HG03108 (cell line): Measurements from ENCODE around the gene DEFB125.
"Not testable (repeated sequence)": the region's sequence is repeated elsewhere in the genome, so short reads cannot be mapped to it uniquely, and the experiment has no call there.

Experiments
- ATAC-seq: cut with Tn5 transposase; IDR thresholded peaks from one replicate; pipeline ENCODE4 v1.9.1; 2021; ENCODE audit warnings: moderate library complexity; ENCODE audit not compliant: unreplicated experiment

The DEFB125 gene, protein sequence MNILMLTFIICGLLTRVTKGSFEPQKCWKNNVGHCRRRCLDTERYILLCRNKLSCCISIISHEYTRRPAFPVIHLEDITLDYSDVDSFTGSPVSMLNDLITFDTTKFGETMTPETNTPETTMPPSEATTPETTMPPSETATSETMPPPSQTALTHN

DNA sequence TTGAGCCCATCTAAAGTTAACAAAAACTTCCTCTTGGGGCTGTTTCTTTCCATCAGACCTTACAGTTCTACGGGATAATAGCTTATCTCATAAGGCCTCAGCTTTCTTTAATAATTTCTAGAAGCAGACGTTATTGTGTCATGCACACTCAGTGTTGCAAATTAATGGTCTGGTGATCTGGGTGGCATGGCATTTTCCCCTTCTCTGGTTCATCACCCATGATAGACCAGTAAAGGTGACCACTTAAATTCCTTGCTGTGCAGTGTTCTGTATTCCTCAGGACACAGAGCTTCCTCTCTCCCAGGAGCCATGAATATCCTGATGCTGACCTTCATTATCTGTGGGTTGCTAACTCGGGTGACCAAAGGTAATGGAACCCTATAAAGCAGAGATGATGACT, at the start of gene DEFB125:
DEFB125 (plus strand) TSS at position 272 of the 400 bp plus-strand sequence; CDS start at position 310, 38 bp downstream.
- ATAC-seq, result no peak

DNA sequence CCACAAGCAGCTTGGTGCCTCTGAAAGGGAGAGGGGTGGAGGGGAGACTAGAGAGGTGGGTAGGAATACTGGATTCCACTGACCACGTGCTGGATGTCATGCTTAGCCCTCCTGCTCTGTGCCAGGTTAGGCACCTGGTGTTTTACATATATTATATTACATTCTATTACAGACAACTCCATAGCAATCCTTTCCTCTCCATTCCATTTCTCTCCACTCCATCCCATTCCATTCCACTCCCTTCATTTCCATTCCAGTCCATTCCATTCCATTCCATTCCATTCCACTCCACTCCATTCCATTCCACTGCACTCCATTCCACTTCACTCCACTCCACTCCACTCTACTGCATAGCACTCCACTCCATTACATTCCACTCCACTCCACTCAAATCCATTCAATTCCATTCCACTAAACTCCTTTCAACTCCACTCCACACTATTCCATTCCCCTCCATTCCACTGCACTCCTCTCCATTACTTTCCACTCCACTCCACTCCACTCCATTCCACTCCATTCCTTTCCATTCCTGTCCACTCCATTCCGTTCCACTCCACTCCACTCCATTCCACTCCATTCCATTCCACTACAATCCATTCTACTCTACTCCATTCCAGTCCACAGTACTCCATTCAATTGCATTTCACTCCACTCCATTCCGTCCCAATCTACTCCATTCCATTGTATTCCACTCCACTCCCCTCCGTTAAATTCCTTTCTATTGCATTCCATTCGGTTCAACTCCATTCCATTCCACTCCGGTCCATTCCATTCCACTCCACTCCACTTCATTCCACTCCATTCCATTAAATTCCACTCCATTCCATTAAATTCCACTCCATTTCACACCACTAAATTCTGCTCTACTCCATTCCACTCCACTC, 27.2 kb upstream of the DEFB125 start:
- ATAC-seq, result no peak

DNA sequence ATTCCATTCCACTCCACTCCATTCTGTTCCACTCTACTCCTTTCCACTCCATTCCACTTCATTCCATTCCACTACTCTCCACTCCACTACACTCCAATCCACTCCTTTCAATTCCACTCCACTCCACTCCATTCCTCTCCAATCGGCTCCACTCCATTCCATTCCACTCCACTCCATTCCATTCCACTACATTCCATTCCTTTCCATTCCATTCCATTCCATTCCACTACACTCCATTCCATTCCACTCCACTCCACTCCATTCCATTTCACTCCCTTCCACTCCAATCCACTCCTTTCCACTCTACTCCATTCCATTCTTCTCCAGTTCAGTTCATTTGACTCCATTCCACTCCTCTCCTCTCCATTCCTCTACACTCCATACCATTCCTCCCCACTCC, 26.2 kb upstream of the DEFB125 start:
- ATAC-seq, result no peak

DNA sequence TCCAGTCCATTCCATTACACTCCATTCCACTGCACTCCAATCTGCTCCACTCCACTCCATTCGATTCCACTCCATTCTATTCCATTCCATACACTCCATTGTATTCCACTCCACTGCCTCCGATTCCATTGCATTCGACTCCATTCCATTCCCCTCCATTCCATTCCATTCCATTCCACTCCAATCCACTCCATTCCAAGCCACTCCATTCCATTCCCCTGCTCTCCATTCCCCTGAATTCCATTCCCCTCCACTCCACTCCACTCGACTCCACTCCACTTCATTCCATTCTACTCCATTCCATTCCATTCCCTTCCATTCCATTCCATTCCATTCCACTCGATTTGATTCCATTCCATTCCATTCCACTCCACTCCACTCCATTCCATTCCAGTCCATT, 25.7 kb upstream of the DEFB125 start:
- ATAC-seq, result no peak

DNA sequence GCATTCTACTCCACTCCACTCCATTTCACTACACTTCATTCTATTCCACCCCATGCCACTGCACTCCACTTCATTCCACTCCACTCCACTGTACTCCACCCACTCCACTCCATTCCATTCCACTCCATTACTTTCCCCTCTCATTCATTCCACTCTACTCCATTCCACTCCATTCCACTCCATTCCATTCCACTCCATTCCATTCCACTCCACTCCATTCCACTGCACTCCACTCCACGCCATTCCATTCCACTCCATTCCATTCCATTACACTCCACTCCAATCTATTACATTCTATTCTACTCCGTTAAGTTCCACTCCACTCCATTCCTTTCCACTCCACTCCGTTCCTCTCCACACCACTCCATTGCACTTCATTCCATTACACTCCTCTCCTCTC, 25.0 kb upstream of the DEFB125 start:
- ATAC-seq, result no peak

DNA sequence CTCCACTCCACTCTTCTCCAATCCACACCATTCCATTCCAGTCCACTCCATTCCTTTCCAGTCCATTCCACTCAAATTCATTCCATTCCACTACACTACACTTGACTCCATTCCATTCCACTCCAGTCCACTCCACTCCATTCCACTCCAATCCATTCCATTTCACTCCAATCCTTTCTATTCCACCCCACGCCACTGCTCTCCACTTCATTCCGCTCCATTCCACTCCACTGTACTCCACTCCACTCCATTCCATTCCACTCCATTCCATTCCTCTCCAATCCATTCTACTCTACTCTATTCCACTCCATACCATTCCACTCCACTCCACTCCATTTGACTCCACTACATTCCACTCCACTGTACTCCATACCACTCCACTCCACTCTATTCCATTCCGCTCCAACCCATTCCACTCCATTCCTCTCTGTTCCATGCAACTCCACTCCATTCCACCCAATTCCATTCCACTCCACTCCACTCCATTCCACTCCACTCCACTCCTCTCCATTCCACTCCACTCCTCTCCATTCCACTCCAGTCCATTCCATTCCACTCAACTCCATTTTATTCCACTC, 23.4 kb upstream of the DEFB125 start:
- ATAC-seq, result no peak

DNA sequence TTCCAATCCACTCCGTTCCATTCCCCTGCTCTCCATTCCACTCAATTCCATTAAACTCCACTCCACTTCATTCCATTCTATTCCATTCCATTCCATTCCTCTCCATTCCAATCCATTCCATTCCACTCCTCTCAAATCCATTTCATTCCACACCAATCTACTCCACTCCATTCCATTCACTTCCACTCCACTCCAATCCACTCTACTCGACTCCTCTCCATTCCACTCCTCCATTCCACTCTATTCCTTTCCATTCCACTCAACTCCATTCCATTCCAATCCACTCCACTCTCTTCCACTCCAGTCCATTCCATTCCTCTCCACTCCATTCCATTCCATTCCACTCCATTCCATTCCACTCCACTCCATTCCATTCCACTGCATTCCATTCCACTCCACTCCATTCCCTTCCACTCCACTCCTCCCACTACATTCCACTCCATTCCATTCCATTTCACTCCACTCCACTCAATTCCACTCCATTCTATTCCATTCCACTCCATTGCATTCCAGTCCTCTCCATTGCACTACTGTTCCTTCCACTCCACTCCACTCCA, 22.6 kb upstream of the DEFB125 start:
- ATAC-seq, result no peak

DNA sequence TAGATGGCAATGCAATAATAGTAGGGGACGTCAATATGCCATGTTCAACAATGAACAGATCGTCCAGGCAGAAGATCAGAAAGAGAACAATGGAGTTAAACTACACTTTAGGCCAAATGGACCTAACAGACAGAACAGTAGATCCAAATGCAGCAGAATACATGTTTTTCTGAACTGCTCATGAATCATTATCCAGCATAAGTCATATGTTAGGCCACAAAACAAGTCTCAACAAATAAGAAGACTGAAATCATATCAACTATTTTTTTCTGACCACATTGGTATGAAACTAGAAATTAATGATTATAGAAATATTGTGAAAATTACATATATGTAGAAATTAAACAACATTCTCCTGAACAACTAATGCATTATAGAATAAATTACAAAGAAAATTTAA, 10.2 kb upstream of the DEFB125 start:
- no peak for ATAC-seq

DNA sequence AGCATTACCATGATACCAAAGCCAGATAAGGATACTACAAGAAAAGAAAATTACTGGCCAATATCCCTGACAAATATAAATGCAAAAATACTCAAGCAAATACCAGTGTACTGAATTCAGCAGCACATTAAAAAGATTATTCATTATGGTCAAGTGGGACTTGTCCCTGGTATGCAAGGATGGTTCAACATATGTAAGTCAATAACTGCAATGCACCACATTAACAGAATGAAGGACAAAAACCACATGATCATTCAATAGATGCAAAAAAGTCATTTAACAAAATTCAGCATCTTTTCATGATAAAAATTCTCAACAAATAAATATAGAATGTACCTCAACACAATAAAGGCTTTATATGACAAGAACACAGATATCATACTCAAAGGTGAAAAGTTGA, 9.1 kb upstream of the DEFB125 start:
- no peak for ATAC-seq

DNA sequence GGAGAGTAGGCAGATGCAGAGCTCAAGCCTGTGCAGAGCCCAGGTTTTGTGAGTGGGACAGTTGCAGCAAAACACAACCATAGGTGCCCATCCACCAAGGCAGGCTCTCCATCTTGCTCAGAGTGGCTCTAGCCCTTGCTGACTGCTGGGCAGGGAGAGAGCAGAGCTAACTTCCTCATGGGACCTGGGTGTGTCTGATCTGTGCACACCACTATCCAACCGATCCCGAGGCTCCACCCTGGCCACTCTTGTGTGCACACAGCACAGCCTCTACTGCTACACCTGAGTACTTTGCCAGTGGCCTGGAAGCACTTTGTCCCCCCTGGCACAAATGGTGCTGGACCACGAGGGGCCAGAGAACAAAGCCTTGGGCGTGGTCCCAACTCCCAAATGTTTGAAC, 7.9 kb upstream of the DEFB125 start:
- ATAC-seq, result no peak

DNA sequence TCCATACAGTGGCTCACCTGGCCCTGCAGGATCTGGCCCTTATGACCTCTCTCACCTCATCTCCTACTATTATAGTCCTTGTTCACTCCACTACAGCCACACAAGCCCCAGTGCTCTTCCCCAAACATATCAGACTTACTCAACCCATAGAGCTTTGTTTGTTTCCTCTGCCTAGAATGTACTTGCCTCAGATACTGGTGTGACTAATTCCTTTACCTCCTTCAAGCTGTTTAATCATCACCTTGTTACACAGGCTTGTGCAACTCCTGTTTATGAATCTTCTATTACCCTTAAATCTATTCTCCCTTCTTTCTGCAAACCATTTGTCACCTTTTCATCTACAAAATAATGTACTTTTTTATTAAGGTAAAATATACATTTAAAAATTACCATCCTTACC, 3.2 kb downstream of the DEFB125 start:
- ATAC-seq, result no peak

DNA sequence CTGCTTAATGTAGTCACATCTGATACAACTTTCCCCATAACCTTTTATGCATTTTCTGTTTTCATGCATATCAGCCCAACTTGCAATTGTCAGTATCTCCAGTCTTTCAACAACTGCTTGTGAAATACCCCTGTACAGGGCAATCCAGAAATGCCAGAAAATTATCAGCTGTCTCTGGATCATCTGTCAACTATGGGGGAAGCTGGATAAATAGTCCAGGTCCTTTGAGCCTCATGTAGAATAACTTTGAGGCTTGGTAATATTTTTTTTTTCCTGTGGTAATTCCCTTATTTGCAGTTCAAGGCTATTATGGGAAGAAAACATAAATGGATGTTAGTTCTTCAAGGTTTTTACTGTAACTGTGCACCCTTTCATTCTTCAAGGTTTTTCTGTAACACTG, 6.2 kb downstream of the DEFB125 start:
- ATAC-seq, result no peak

DNA sequence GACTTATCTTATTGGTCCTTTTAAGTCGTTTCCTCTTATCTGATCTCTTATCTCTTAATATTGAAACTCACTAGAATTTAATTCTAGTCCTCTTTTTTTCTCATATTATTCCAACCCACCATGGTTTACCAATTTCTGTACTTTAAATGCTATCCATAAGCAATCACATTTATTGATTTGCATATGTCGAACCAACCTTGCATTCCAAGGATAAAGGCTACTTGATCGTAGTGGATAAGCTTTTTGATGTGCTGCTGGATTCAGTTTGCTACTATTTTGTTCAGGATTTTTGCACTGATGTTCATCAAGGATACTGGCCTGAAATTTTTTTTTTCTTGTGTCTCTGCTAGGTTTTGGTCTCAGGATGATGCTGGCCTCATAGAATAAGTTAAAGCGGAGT, 7.7 kb downstream of the DEFB125 start:
- ATAC-seq, result no peak

DNA sequence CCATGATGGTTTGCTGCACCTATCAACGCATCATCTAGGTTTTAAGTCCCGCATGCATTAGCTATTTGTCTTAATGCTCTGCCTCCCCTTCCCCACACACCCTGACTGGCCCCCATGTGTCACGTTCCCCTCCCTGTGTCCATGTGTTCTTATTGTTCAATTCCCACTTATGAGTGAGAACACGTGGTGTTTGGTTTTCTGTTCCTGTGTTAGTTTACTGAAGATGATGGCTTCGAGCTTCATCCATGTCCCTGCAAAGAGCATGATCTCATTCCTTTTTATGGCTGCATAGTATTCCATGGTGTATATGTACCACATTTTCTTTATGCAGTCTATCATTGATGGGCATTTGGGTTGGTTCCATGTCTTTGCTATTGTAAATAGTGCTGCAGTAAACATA, 10.2 kb downstream of the DEFB125 start:
- ATAC-seq, result not testable (repeated sequence)

DNA sequence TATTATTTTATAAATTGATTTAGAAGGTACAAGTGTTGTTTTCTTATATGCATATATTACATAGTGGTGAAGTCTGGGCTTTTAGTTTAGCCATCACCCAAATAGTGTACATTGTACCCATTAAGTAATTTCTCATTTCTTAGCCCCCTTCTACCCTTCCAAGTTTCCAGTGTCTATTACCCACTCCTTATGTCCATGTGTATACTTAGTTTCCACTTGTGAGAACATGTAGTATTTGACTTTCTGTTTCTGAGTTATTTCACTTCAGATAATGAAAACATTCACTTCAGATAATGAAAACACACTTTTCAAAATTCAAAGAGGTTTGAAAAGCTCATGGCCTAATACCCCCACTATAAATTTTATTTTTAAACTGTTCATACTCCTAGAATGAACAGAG, 14.5 kb downstream of the DEFB125 start:
- no peak for ATAC-seq

DNA sequence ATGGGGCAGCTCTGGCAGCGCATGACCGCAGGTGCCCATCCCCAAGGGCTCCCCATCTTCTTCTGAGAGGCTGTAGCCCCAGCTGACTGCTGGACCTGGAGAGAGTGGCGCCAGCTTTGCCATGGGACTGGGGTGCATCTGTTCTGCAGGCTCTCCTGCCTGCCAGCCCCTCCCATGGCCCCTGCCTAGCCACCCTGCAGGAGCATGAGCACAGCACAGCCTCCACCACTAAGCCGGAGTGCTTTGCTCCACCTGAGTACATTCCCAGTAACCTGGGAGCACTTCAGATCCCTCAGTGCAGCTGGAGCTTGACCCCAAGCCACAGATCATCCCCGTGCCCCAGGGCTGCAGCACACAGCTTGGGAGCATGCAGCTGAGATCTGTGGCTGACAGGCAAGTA, 16.0 kb downstream of the DEFB125 start:
- no peak for ATAC-seq

DNA sequence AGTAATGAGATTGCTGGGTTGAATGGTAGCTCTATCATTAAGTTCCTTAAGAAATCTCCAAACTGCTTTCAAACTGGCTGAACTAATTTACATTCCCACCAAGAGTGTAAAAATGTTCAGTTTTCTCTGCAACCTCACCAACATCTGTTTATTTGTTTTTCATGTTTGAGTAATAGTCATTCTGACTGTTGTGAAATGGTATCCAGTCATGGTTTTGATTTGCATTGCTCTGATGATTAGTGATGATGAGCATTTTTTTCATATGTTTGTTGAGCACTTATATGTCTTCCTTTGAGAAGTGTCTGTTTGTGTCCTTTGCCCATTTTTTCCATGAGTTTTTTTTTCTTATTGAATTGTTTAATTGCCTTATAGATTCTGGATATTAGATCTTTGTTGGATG, 24.9 kb downstream of the DEFB125 start:
- no peak for ATAC-seq

DNA sequence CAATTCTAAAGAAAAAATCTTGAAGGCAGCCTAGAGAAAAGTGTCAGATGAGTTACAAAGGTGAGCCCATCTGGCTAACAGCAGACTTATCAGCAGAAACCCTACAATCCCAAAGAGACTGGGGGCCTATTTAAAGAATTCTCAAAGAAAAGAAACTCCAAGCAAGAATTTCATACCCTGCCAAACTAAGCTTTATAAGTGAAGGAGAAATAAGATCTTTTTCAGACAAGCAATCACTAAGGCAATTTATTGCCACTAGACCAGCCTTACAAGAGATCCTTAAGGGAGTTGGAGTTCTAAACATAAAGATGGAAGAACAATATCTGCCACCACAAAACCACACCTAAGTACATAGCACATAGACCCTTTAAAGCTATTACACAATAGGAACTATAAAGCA, 30.0 kb downstream of the DEFB125 start:
- no peak for ATAC-seq

DNA sequence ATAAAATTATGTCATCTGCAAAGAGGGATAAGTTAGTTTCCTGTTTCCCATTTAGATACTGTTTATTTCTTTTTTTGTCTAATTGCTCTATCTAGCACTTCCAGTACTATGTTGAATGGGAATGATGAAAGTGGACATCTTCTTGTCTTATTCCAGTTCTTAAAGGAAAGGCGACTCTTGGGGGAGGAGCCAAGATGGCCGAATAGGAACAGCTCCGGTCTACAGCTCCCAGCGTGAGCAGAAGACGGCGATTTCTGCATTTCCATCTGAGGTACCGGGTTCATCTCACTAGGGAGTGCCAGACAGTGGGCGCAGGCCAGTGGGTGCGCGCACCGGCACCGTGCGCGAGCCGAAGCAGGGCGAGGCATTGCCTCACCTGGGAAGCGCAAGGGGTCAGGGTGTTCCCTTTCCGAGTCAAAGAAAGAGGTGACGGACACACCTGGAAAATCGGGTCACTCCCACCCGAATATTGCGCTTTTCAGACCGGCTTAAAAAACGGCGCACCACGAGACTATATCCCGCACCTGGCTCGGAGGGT, 42.4 kb downstream of the DEFB125 start:
- not testable (repeated sequence) for ATAC-seq

DNA sequence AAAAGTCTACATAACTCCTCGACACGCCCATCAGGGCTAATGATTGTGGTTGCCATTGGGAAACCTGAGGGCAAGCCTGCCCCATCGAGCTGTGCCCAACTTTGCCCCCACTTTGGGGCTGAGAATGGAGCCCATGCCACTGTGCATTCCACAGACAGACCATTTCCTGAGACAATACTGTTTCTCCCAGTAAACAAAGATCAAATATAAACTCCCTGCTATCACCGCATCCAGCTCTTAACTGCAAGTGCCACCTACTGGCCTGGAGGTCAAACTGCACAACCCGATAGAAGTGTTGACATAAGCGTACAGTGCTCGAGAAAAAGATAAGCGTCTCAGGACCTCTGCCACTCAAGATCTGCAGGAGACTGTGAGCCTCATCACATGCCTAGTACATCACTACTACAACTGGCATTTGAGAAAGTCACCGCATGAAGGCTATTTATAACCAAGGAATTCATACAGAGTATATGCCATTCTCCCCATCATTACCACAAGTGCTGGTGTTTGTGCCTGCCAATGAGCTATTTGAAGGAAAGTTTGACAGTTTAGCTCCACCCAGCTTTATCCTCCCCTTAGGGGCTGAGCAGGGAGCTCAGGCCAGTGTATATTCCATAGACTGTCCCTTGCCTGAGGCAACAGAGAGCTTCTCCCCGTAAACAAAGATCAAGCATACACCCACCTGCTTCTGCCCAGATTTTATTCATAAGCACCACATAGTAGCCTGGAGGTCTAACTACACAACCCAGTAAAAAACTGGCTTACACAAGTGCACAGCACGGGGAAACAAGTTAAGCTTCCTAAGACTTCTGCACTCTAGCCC, 50.4 kb downstream of the DEFB125 start:
- ATAC-seq, result no peak

DNA sequence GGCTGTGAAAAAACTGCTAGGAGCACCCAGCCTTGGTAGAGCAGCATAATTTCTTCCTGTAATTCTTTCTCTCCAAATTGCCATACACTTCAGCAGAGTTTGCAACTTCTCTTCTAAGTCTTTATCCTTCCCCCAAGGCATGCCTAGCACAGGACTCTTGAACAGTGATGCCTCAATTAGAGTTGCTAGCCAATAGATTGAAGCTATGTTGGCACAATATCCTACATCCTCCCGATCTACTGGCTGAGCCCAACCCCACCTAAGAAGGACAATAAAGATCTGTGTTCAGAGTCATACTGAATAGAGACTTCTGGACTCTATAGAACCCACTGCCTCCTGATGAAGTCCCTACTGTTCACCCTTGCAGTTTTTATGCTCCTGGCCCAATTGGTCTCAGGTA, 54.8 kb downstream of the DEFB125 start, which contains the start of gene DEFB126:
DEFB126 (plus strand) TSS at position 301 of the 400 bp plus-strand sequence; CDS start at position 340, 39 bp downstream.
- ATAC-seq, result no peak
